ENCODE results near the gene GMIP. TPM values are rescaled to one million over a fixed set of nuclear protein-coding genes. Genes with fewer than 3 reads are reported as not detected.

GMIP gene
- total RNA-seq, 1 donor, result 48.6 TPM

- H3K27me3 ChIP-seq (ENCODE audit: insufficient read depth, low read length), result no peaks in the 10 kb centered on the region
- H3K4me1 ChIP-seq (ENCODE audit: insufficient read depth, low read length), result peaks cover 22% of the 10 kb centered on the region
Measured at GRCh38 chr19:19588546-19588945, 54.9 kb downstream of the GMIP start.

GRCh38 chr19:19587771-19588170 lies 55.7 kb downstream of the GMIP start:
- H3K4me1 ChIP-seq (ENCODE audit: insufficient read depth, low read length), result peaks cover 22% of the 10 kb centered on the region

More at GRCh38 chr19:19588546-19588945, 54.9 kb downstream of the GMIP start:
- Histone ChIP-seq H3K4me3 (ENCODE audit: low read length) (no peak overlapping the region), H3K9me3 (ENCODE audit: low read depth, low read length) (no peaks in the 10 kb centered on the region)

GRCh38 chr19:19584356-19584755 lies 59.1 kb downstream of the GMIP start:
- no peak overlapping the region for H3K4me3 ChIP-seq (ENCODE audit: low read length)
- no peaks in the 10 kb centered on the region for H3K27me3 ChIP-seq (ENCODE audit: insufficient read depth, low read length)
- H3K4me1 ChIP-seq (ENCODE audit: insufficient read depth, low read length), result no peaks in the 10 kb centered on the region
- H3K9me3 ChIP-seq (ENCODE audit: low read depth, low read length), result no peaks in the 10 kb centered on the region

More at GRCh38 chr19:19587771-19588170, 55.7 kb downstream of the GMIP start:
- H3K9me3 ChIP-seq (ENCODE audit: low read depth, low read length), result no peaks in the 10 kb centered on the region
- H3K27me3 ChIP-seq (ENCODE audit: insufficient read depth, low read length), result no peaks in the 10 kb centered on the region
- no peak overlapping the region for H3K4me3 ChIP-seq (ENCODE audit: low read length)

GRCh38 chr19:19582471-19582870 lies 61.0 kb downstream of the GMIP start:
- no peaks in the 10 kb centered on the region for H3K4me1 ChIP-seq (ENCODE audit: insufficient read depth, low read length)
- H3K4me3 ChIP-seq (ENCODE audit: low read length), result no peak overlapping the region
- H3K9me3 ChIP-seq (ENCODE audit: low read depth, low read length), result no peaks in the 10 kb centered on the region
- H3K27me3 ChIP-seq (ENCODE audit: insufficient read depth, low read length), result no peaks in the 10 kb centered on the region

GRCh38 chr19:19581391-19581790 lies 62.1 kb downstream of the GMIP start:
- H3K9me3 ChIP-seq (ENCODE audit: low read depth, low read length), result no peaks in the 10 kb centered on the region

GRCh38 chr19:19580418-19580817 lies 63.0 kb downstream of the GMIP start:
- no peak overlapping the region for H3K4me3 ChIP-seq (ENCODE audit: low read length)
- no peaks in the 10 kb centered on the region for H3K4me1 ChIP-seq (ENCODE audit: insufficient read depth, low read length)
- H3K27me3 ChIP-seq (ENCODE audit: insufficient read depth, low read length), result no peaks in the 10 kb centered on the region
- no peaks in the 10 kb centered on the region for H3K9me3 ChIP-seq (ENCODE audit: low read depth, low read length)

More at GRCh38 chr19:19581391-19581790, 62.1 kb downstream of the GMIP start:
- Histone ChIP-seq H3K4me1 (ENCODE audit: insufficient read depth, low read length) (no peaks in the 10 kb centered on the region), H3K4me3 (ENCODE audit: low read length) (no peak overlapping the region), H3K27me3 (ENCODE audit: insufficient read depth, low read length) (no peaks in the 10 kb centered on the region)

- no peaks in the 10 kb centered on the region for H3K4me1 ChIP-seq (ENCODE audit: insufficient read depth, low read length)
- no peak overlapping the region for H3K4me3 ChIP-seq (ENCODE audit: low read length)
- no peaks in the 10 kb centered on the region for H3K27me3 ChIP-seq (ENCODE audit: insufficient read depth, low read length)
- H3K9me3 ChIP-seq (ENCODE audit: low read depth, low read length), result no peaks in the 10 kb centered on the region
Measured at GRCh38 chr19:19579533-19580361, 63.7 kb downstream of the GMIP start.

Other genes with a start within 250 kb of the GMIP start
- gene GATAD2A, start 238.0 kb downstream of the GMIP start, total RNA-seq, result 66.5 TPM
- 6.3 TPM for gene TSSK6, start 128.1 kb downstream of the GMIP start, total RNA-seq
- 68.8 TPM for gene NDUFA13, start 127.4 kb downstream of the GMIP start, total RNA-seq
- gene YJEFN3, start 114.7 kb downstream of the GMIP start, total RNA-seq, result 0.10 TPM
- gene CILP2, start 105.4 kb downstream of the GMIP start, total RNA-seq, result 0.31 TPM
- gene PBX4, start 25.0 kb downstream of the GMIP start, total RNA-seq, result 12.7 TPM
- 21.9 TPM for gene LPAR2, start 15.4 kb downstream of the GMIP start, total RNA-seq
- gene ATP13A1, start 20.0 kb upstream of the GMIP start, total RNA-seq, result 78.2 TPM
- gene ZNF101, start 25.2 kb upstream of the GMIP start, total RNA-seq, result 94.2 TPM
- 68.2 TPM for gene ZNF14, start 89.5 kb upstream of the GMIP start, total RNA-seq
- gene ZNF506, start 178.1 kb upstream of the GMIP start, total RNA-seq, result 71.5 TPM
- 6.6 TPM for gene ZNF253, start 222.2 kb upstream of the GMIP start, total RNA-seq